IPS DF 6.9 (cell line): Measurements from ENCODE around the gene CAPZA2.
A peak's percentile ranks its signal among the peaks of the same experiment; 100 is the strongest.
"Not testable (repeated sequence)": the region's sequence is repeated elsewhere in the genome, so short reads cannot be mapped to it uniquely, and the experiment has no call there.

Source experiments
- DNase-seq: peaks from one replicate; pipeline ENCODE4 v3.0.0-alpha.2; 2013; ENCODE audit warnings: low read depth, low spot score
- H3K27ac ChIP-seq: one replicate; pipeline ENCODE4 v1.5.1; 2013; ENCODE audit warnings: low read length, control low read depth
- H3K27me3 ChIP-seq: 2 replicates; pipeline ENCODE4 v1.6.1; 2013; ENCODE audit warnings: mild to moderate bottlenecking, low read length; ENCODE audit not compliant: control insufficient read depth, insufficient read depth
- H3K36me3 ChIP-seq: 2 replicates; pipeline ENCODE4 v1.6.1; 2013; ENCODE audit warnings: low read length; ENCODE audit not compliant: control insufficient read depth, insufficient read depth
- H3K4me1 ChIP-seq: 2 replicates; pipeline ENCODE4 v1.6.1; 2013; ENCODE audit warnings: low read length; ENCODE audit not compliant: control insufficient read depth, insufficient read depth
- H3K4me3 ChIP-seq: 2 replicates; pipeline ENCODE4 v1.5.1; 2013; ENCODE audit warnings: mild to moderate bottlenecking, low read length
- H3K9me3 ChIP-seq: 2 replicates; pipeline ENCODE4 v1.6.1; 2013; ENCODE audit warnings: low read length, inconsistent platforms; ENCODE audit not compliant: control insufficient read depth, insufficient read depth
- WGBS: extraction: QIAGEN DNeasy Blood & Tissue Kit; methylation state at CpG from one replicate; pipeline ENCODE4 v1.1.7; 2013; ENCODE audit warnings: mixed read lengths, missing lambda C conversion rate; ENCODE audit not compliant: insufficient read length, insufficient coverage; 5-methylcytosine and 5-hydroxymethylcytosine counted together

CAPZA2 gene

GRCh38 chr7:116953372-116953905 is 91.1 kb downstream of the CAPZA2 start, which contains the start of gene ST7:
TSS of gene ST7 (plus strand) at chr7:116953501. CDS start at chr7:116953541, 40 bp downstream.
- H3K27me3 ChIP-seq: no peaks in the 10 kb centered on the region
- no peaks in the 10 kb centered on the region for H3K9me3 ChIP-seq
- H3K27ac ChIP-seq: no peak within 1 kb of the TSS
- H3K4me1 ChIP-seq: 0 out of 2 replicates have a peak, but pooled peaks cover 1% of the 10 kb centered on the region
- WGBS: no CpG with 5 or more reads among the region's 77 CpGs
- DNase-seq: no peak
- peak within 1 kb of the TSS; percentile 96 for H3K4me3 ChIP-seq
- no peaks in the 10 kb centered on the region for H3K36me3 ChIP-seq

GRCh38 chr7:116953906-116954838 is 91.8 kb downstream of the CAPZA2 start:
- no peak for DNase-seq
- 0 out of 2 replicates have a peak, but pooled peaks cover 1% of the 10 kb centered on the region for H3K4me1 ChIP-seq
- WGBS: no CpG with 5 or more reads among the region's 63 CpGs
- H3K4me3 ChIP-seq: peak overlapping the region; percentile 96
- H3K9me3 ChIP-seq: no peaks in the 10 kb centered on the region
- H3K36me3 ChIP-seq: no peaks in the 10 kb centered on the region
- no peak overlapping the region for H3K27ac ChIP-seq
- no peaks in the 10 kb centered on the region for H3K27me3 ChIP-seq

GRCh38 chr7:116955340-116955739 is 93.0 kb downstream of the CAPZA2 start:
- H3K4me1 ChIP-seq: 0 out of 2 replicates have a peak, but pooled peaks cover 1% of the 10 kb centered on the region
- H3K4me3 ChIP-seq: no peak overlapping the region
- no peaks in the 10 kb centered on the region for H3K9me3 ChIP-seq
- H3K27ac ChIP-seq: no peak overlapping the region
- H3K27me3 ChIP-seq: no peaks in the 10 kb centered on the region
- no peaks in the 10 kb centered on the region for H3K36me3 ChIP-seq
- DNase-seq: no peak

GRCh38 chr7:116955801-116956476 is 93.6 kb downstream of the CAPZA2 start:
- Histone ChIP-seq H3K9me3 (no peaks in the 10 kb centered on the region), H3K27ac (no peak overlapping the region), H3K4me3 (no peak overlapping the region), H3K36me3 (no peaks in the 10 kb centered on the region), H3K27me3 (no peaks in the 10 kb centered on the region), H3K4me1 (0 out of 2 replicates have a peak, but pooled peaks cover 1% of the 10 kb centered on the region)
- no CpG with 5 or more reads among the region's 4 CpGs for WGBS
- DNase-seq: no peak

GRCh38 chr7:116956477-116956804 is 94.1 kb downstream of the CAPZA2 start:
- WGBS: no CpG with 5 or more reads among the region's 2 CpGs
- Histone ChIP-seq H3K36me3 (no peaks in the 10 kb centered on the region), H3K9me3 (no peaks in the 10 kb centered on the region), H3K4me1 (0 out of 2 replicates have a peak, but pooled peaks cover 1% of the 10 kb centered on the region), H3K27ac (no peak overlapping the region), H3K27me3 (no peaks in the 10 kb centered on the region), H3K4me3 (no peak overlapping the region)
- DNase-seq: no peak

- WGBS: no CpG with 5 or more reads among the region's 2 CpGs
- H3K4me3 ChIP-seq: no peak overlapping the region
- no peaks in the 10 kb centered on the region for H3K9me3 ChIP-seq
- no peak overlapping the region for H3K27ac ChIP-seq
- no peaks in the 10 kb centered on the region for H3K36me3 ChIP-seq
- 0 out of 2 replicates have a peak, but pooled peaks cover 1% of the 10 kb centered on the region for H3K4me1 ChIP-seq
- DNase-seq: no peak
- no peaks in the 10 kb centered on the region for H3K27me3 ChIP-seq
These were observed 95.5 kb downstream of the CAPZA2 start for GRCh38 chr7:116957874-116958273.

- H3K27ac ChIP-seq, H3K4me1 ChIP-seq, DNase-seq, H3K27me3 ChIP-seq, H3K4me3 ChIP-seq, H3K9me3 ChIP-seq, H3K36me3 ChIP-seq: not testable (repeated sequence)
- no CpG with 5 or more reads among the region's 4 CpGs for WGBS
These were observed 99.7 kb downstream of the CAPZA2 start for GRCh38 chr7:116961966-116962673.

GRCh38 chr7:116963234-116963633 is 100.8 kb downstream of the CAPZA2 start:
- Histone ChIP-seq H3K9me3 (no peaks in the 10 kb centered on the region), H3K27me3 (no peaks in the 10 kb centered on the region), H3K36me3 (no peaks in the 10 kb centered on the region), H3K4me3 (no peak overlapping the region), H3K27ac (no peak overlapping the region), H3K4me1 (peaks cover 1% of the 10 kb centered on the region; the same call in 1 of the 2 replicates)
- DNase-seq: no peak

GRCh38 chr7:116966601-116967000 is 104.2 kb downstream of the CAPZA2 start:
- no peak for DNase-seq
- Histone ChIP-seq H3K9me3 (no peaks in the 10 kb centered on the region), H3K36me3 (no peaks in the 10 kb centered on the region), H3K4me3 (no peak overlapping the region), H3K27me3 (no peaks in the 10 kb centered on the region), H3K27ac (no peak overlapping the region), H3K4me1 (peaks cover 1% of the 10 kb centered on the region; the same call in 1 of the 2 replicates)

GRCh38 chr7:116967254-116967922 is 105.0 kb downstream of the CAPZA2 start:
- peaks cover 1% of the 10 kb centered on the region; the same call in 1 of the 2 replicates for H3K4me1 ChIP-seq
- no peak overlapping the region for H3K27ac ChIP-seq
- DNase-seq: no peak
- no peak overlapping the region for H3K4me3 ChIP-seq
- no peaks in the 10 kb centered on the region for H3K36me3 ChIP-seq
- H3K9me3 ChIP-seq: no peaks in the 10 kb centered on the region
- no CpG with 5 or more reads among the region's 5 CpGs for WGBS
- no peaks in the 10 kb centered on the region for H3K27me3 ChIP-seq
